Nephron (organoid): ENCODE measurements around the gene PHOSPHO2.

Source experiments
- H3K27ac Mint-ChIP-seq, 3 experiments: 2 replicates each; pipeline ENCODE4 v1.8.0; 2020; ENCODE audit warnings: mixed read lengths in 3 of 3, mild to moderate bottlenecking in 2 of 3, moderate library complexity in 1 of 3
- H3K27me3 Mint-ChIP-seq: 2 replicates; pipeline ENCODE4 v1.8.0; 2021; ENCODE audit warnings: low read depth, mild to moderate bottlenecking, moderate library complexity, mixed read lengths
- H3K36me3 Mint-ChIP-seq: 2 replicates; pipeline ENCODE4 v1.8.0; 2020; ENCODE audit warnings: low read depth, mixed read lengths
- H3K4me1 Mint-ChIP-seq: 2 replicates; pipeline ENCODE4 v1.8.0; 2020; ENCODE audit warnings: mixed read lengths
- H3K4me3 Mint-ChIP-seq, 3 experiments: 2 replicates each; pipeline ENCODE4 v1.8.0; 2020; ENCODE audit warnings: mild to moderate bottlenecking in 3 of 3, mixed read lengths in 3 of 3, moderate library complexity in 2 of 3
- H3K9me3 Mint-ChIP-seq: 2 replicates; pipeline ENCODE4 v1.8.0; 2020; ENCODE audit warnings: mixed read lengths
- CTCF ChIP-seq, 3 experiments: fragments of 200-600 bp; sonication (generic); IDR thresholded peaks; one replicate each; pipeline ENCODE4 v1.5.0; 2021; ENCODE audit warnings: antibody characterized with exemption in 3 of 3; ENCODE audit not compliant: unreplicated experiment in 3 of 3

PHOSPHO2 gene

GRCh38 chr2:169659320-169659719 is 34.9 kb upstream of the PHOSPHO2 start:
- no peak for TF ChIP-seq CTCF (IDR thresholded peaks at IDR 0.05; ENCODE audit: unreplicated experiment in 3 of 3)
- Mint-ChIP-seq H3K4me3 (no peak overlapping the region), H3K36me3 (no peaks in the 10 kb centered on the region), H3K27ac (no peak overlapping the region), H3K27me3 (no peaks in the 10 kb centered on the region), H3K9me3 (no peaks in the 10 kb centered on the region), H3K4me1 (no peaks in the 10 kb centered on the region)

- Mint-ChIP-seq H3K36me3 (no peaks in the 10 kb centered on the region), H3K27ac (no peak overlapping the region), H3K4me1 (no peaks in the 10 kb centered on the region), H3K27me3 (no peaks in the 10 kb centered on the region), H3K4me3 (no peak overlapping the region), H3K9me3 (no peaks in the 10 kb centered on the region)
- no peak for TF ChIP-seq CTCF (IDR thresholded peaks at IDR 0.05; ENCODE audit: unreplicated experiment in 3 of 3)
Observed at GRCh38 chr2:169661265-169661664, 33.0 kb upstream of the PHOSPHO2 start.

- H3K27ac Mint-ChIP-seq = no peak overlapping the region
- no peaks in the 10 kb centered on the region for H3K9me3 Mint-ChIP-seq
- TF ChIP-seq CTCF (IDR thresholded peaks at IDR 0.05; ENCODE audit: unreplicated experiment in 3 of 3) = no peak
- H3K4me3 Mint-ChIP-seq = no peak overlapping the region
- no peaks in the 10 kb centered on the region for H3K4me1 Mint-ChIP-seq
- H3K36me3 Mint-ChIP-seq = no peaks in the 10 kb centered on the region
- H3K27me3 Mint-ChIP-seq = no peaks in the 10 kb centered on the region
Observed at GRCh38 chr2:169662744-169663143, 31.5 kb upstream of the PHOSPHO2 start.

- no peak overlapping the region for H3K27ac Mint-ChIP-seq
- H3K36me3 Mint-ChIP-seq = no peaks in the 10 kb centered on the region
- no peaks in the 10 kb centered on the region for H3K4me1 Mint-ChIP-seq
- H3K4me3 Mint-ChIP-seq = no peak overlapping the region
- TF ChIP-seq CTCF (IDR thresholded peaks at IDR 0.05; ENCODE audit: unreplicated experiment in 3 of 3) = no peak
- no peaks in the 10 kb centered on the region for H3K27me3 Mint-ChIP-seq
- no peaks in the 10 kb centered on the region for H3K9me3 Mint-ChIP-seq
Observed at GRCh38 chr2:169663247-169663646, 31.0 kb upstream of the PHOSPHO2 start.

- H3K36me3 Mint-ChIP-seq = no peaks in the 10 kb centered on the region
- H3K9me3 Mint-ChIP-seq = no peaks in the 10 kb centered on the region
- no peaks in the 10 kb centered on the region for H3K4me1 Mint-ChIP-seq
- no peak overlapping the region for H3K4me3 Mint-ChIP-seq
- H3K27ac Mint-ChIP-seq = no peak overlapping the region
- H3K27me3 Mint-ChIP-seq = no peaks in the 10 kb centered on the region
- no peak for TF ChIP-seq CTCF (IDR thresholded peaks at IDR 0.05; ENCODE audit: unreplicated experiment in 3 of 3)
Observed at GRCh38 chr2:169664600-169664977, 29.7 kb upstream of the PHOSPHO2 start.

- Mint-ChIP-seq H3K36me3 (no peaks in the 10 kb centered on the region), H3K27me3 (no peaks in the 10 kb centered on the region), H3K27ac (no peak overlapping the region), H3K4me1 (no peaks in the 10 kb centered on the region), H3K4me3 (no peak overlapping the region), H3K9me3 (no peaks in the 10 kb centered on the region)
- TF ChIP-seq CTCF (IDR thresholded peaks at IDR 0.05; ENCODE audit: unreplicated experiment in 3 of 3) = no peak
Observed at GRCh38 chr2:169664978-169665930, 29.0 kb upstream of the PHOSPHO2 start.
